Loucy (cell line): ENCODE data around the gene TAF3.
A peak's percentile ranks its signal among the peaks of the same experiment; 100 is the strongest.

ENCODE experiments used
- H2AFZ ChIP-seq: fragments of 200-600 bp; sonication (generic); 2 replicates; pipeline ENCODE4 v1.6.0; 2016; ENCODE audit warnings: antibody characterized with exemption, mild to moderate bottlenecking, low read length, moderate library complexity
- H3F3A ChIP-seq: fragments of 200-600 bp; 2 replicates; pipeline ENCODE4 v1.6.0; 2016; ENCODE audit warnings: antibody characterized with exemption, low read depth, mild to moderate bottlenecking
- H3K27me3 ChIP-seq: fragments of 200-600 bp; sonication (generic); 2 replicates; pipeline ENCODE4 v1.6.1; 2014; ENCODE audit warnings: low read length, mild to moderate bottlenecking; ENCODE audit not compliant: insufficient read depth, poor library complexity, severe bottlenecking
- H3K36me3 ChIP-seq: fragments of 200-600 bp; sonication (generic); 2 replicates; pipeline ENCODE4 v1.6.1; 2016; ENCODE audit warnings: low read length; ENCODE audit not compliant: insufficient read depth
- H3K4me1 ChIP-seq: fragments of 200-600 bp; sonication (generic); 2 replicates; pipeline ENCODE4 v1.5.1; 2014; ENCODE audit warnings: low read length, mild to moderate bottlenecking; ENCODE audit not compliant: insufficient read depth, poor library complexity, severe bottlenecking
- H3K4me2 ChIP-seq: fragments of 200-600 bp; sonication (generic); 2 replicates; pipeline ENCODE4 v1.6.0; 2014; ENCODE audit warnings: antibody characterized with exemption, low read length, low read depth, mild to moderate bottlenecking; ENCODE audit not compliant: poor library complexity, severe bottlenecking
- H3K4me3 ChIP-seq: fragments of 200-600 bp; sonication (generic); 2 replicates; pipeline ENCODE4 v1.5.1; 2014; ENCODE audit warnings: low read length, mild to moderate bottlenecking, mixed read lengths; ENCODE audit not compliant: poor library complexity, severe bottlenecking
- H3K79me2 ChIP-seq: fragments of 200-600 bp; sonication (generic); 2 replicates; pipeline ENCODE4 v1.6.1; 2014; ENCODE audit warnings: low read length; ENCODE audit not compliant: insufficient read depth
- H3K9ac ChIP-seq: fragments of 200-600 bp; sonication (generic); 2 replicates; pipeline ENCODE4 v1.6.0; 2014; ENCODE audit warnings: mild to moderate bottlenecking, low read depth, low read length, moderate library complexity; ENCODE audit not compliant: poor library complexity, severe bottlenecking
- H3K9me2 ChIP-seq: fragments of 200-600 bp; sonication (generic); replicated peaks from 2 replicates; pipeline ENCODE4 v1.6.1; 2016; ENCODE audit warnings: low read depth, low read length, mixed read lengths
- H3K9me3 ChIP-seq: fragments of 200-600 bp; sonication (generic); 2 replicates; pipeline ENCODE4 v1.6.1; 2014; ENCODE audit warnings: mild to moderate bottlenecking, antibody characterized with exemption, low read length, low read depth; ENCODE audit not compliant: insufficient read depth
- H4K20me1 ChIP-seq: fragments of 200-600 bp; sonication (generic); 2 replicates; pipeline ENCODE4 v1.6.0; 2014; ENCODE audit warnings: antibody characterized with exemption, low read length, mild to moderate bottlenecking; ENCODE audit not compliant: insufficient read depth, poor library complexity, severe bottlenecking
- EZH2phosphoT487 ChIP-seq: fragments of 200-600 bp; IDR thresholded peaks from 2 replicates; pipeline ENCODE4 v1.6.1; 2018; ENCODE audit warnings: antibody characterized with exemption, mild to moderate bottlenecking, moderate library complexity, borderline replicate concordance
- TF ChIP-seq, protein P1 (sequence below): fragments of 200-600 bp; sonication (generic); conservative IDR thresholded peaks from 2 replicates; pipeline ENCODE4 v1.5.1; 2014; ENCODE audit warnings: mild to moderate bottlenecking, antibody characterized with exemption, low read length

The TAF3 gene

GRCh38 chr10:8052341-8052955, 234.1 kb downstream of the TAF3 start:
- Histone ChIP-seq H3K27me3 (peaks cover 24% of the 10 kb centered on the region), H4K20me1 (peaks cover 30% of the 10 kb centered on the region), H3K4me2 (peak overlapping the region; percentile 85), H3K4me3 (no peak overlapping the region), H3K9ac (peak overlapping the region; percentile 7), H3K4me1 (peaks cover 19% of the 10 kb centered on the region), H3K79me2 (peaks cover 39% of the 10 kb centered on the region), H3K9me2 (no peaks in the 10 kb centered on the region), H3K9me3 (no peaks in the 10 kb centered on the region), H3K36me3 (peaks cover 10% of the 10 kb centered on the region; the same call in 1 of the 2 replicates), H2AFZ (no peak overlapping the region), H3F3A (no peaks in the 10 kb centered on the region)
- no peak for TF ChIP-seq EZH2phosphoT487
- TF ChIP-seq, protein P1, sequence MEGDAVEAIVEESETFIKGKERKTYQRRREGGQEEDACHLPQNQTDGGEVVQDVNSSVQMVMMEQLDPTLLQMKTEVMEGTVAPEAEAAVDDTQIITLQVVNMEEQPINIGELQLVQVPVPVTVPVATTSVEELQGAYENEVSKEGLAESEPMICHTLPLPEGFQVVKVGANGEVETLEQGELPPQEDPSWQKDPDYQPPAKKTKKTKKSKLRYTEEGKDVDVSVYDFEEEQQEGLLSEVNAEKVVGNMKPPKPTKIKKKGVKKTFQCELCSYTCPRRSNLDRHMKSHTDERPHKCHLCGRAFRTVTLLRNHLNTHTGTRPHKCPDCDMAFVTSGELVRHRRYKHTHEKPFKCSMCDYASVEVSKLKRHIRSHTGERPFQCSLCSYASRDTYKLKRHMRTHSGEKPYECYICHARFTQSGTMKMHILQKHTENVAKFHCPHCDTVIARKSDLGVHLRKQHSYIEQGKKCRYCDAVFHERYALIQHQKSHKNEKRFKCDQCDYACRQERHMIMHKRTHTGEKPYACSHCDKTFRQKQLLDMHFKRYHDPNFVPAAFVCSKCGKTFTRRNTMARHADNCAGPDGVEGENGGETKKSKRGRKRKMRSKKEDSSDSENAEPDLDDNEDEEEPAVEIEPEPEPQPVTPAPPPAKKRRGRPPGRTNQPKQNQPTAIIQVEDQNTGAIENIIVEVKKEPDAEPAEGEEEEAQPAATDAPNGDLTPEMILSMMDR: no peak

GRCh38 chr10:8052956-8053445, 234.7 kb downstream of the TAF3 start:
- Histone ChIP-seq H3K9me2 (no peaks in the 10 kb centered on the region), H3K27me3 (peaks cover 22% of the 10 kb centered on the region), H3K9me3 (no peaks in the 10 kb centered on the region), H3K4me1 (peaks cover 13% of the 10 kb centered on the region), H3F3A (no peaks in the 10 kb centered on the region), H3K36me3 (peaks cover 16% of the 10 kb centered on the region), H3K79me2 (peaks cover 44% of the 10 kb centered on the region), H3K4me2 (peak overlapping the region; percentile 85), H3K4me3 (no peak overlapping the region), H4K20me1 (peaks cover 35% of the 10 kb centered on the region), H3K9ac (peak overlapping the region; percentile 7), H2AFZ (peak overlapping the region; percentile 34)
- TF ChIP-seq EZH2phosphoT487: no peak
- TF ChIP-seq, protein P1: no peak

- peaks cover 37% of the 10 kb centered on the region for H4K20me1 ChIP-seq
- H3K4me1 ChIP-seq: peaks cover 8% of the 10 kb centered on the region
- H3K27me3 ChIP-seq: peaks cover 27% of the 10 kb centered on the region
- no peaks in the 10 kb centered on the region for H3K9me3 ChIP-seq
- peaks cover 51% of the 10 kb centered on the region for H3K79me2 ChIP-seq
- H3K9me2 ChIP-seq: no peaks in the 10 kb centered on the region
- TF ChIP-seq, protein P1: peak; percentile 85
- TF ChIP-seq EZH2phosphoT487: no peak
- peak overlapping the region; percentile 85 for H3K4me2 ChIP-seq
- 0 out of 2 replicates have a peak, but pooled peaks cover 1% of the 10 kb centered on the region for H3F3A ChIP-seq
- peak overlapping the region; percentile 99 for H3K9ac ChIP-seq
- peaks cover 22% of the 10 kb centered on the region for H3K36me3 ChIP-seq
- H3K4me3 ChIP-seq: peak overlapping the region; percentile 97
- H2AFZ ChIP-seq: no peak overlapping the region
These were observed 235.3 kb downstream of the TAF3 start for GRCh38 chr10:8053446-8054243.
